OCI-LY1 (cell line): ENCODE results near the gene BBS9.

Source experiments
- H2AFZ ChIP-seq: fragments of 200-600 bp; sonication (generic), shearing (Covaris generic); 2 replicates; pipeline ENCODE4 v1.6.0; 2014; ENCODE audit warnings: antibody characterized with exemption, mild to moderate bottlenecking, low read length
- H3F3A ChIP-seq: fragments of 200-600 bp; sonication (generic), shearing (Covaris generic); 2 replicates; pipeline ENCODE4 v1.6.0; 2014; ENCODE audit warnings: mild to moderate bottlenecking, antibody characterized with exemption, low read length, moderate library complexity; ENCODE audit not compliant: insufficient read depth
- H3K27ac ChIP-seq: fragments of 200-600 bp; sonication (generic); 2 replicates; pipeline ENCODE4 v1.5.1; 2014; ENCODE audit warnings: low read length, mixed run types, mild to moderate bottlenecking, low read depth; ENCODE audit not compliant: poor library complexity, severe bottlenecking
- H3K27me3 ChIP-seq: fragments of 200-600 bp; sonication (generic); 2 replicates; pipeline ENCODE4 v1.6.0; 2014; ENCODE audit warnings: antibody characterized with exemption, mild to moderate bottlenecking, low read length, moderate library complexity; ENCODE audit not compliant: insufficient read depth
- H3K36me3 ChIP-seq: fragments of 200-600 bp; sonication (generic); 2 replicates; pipeline ENCODE4 v1.6.1; 2014; ENCODE audit warnings: mild to moderate bottlenecking, antibody characterized with exemption, low read length, moderate library complexity, mixed read lengths; ENCODE audit not compliant: insufficient read depth
- H3K4me1 ChIP-seq: fragments of 200-600 bp; sonication (generic); 2 replicates; pipeline ENCODE4 v1.5.1; 2014; ENCODE audit warnings: mild to moderate bottlenecking, low read length, moderate library complexity; ENCODE audit not compliant: insufficient read depth, severe bottlenecking
- H3K4me2 ChIP-seq: fragments of 200-600 bp; sonication (generic), shearing (Covaris generic); 2 replicates; pipeline ENCODE4 v1.6.1; 2014; ENCODE audit warnings: low read length
- H3K4me3 ChIP-seq: fragments of 200-600 bp; sonication (generic); 2 replicates; pipeline ENCODE4 v1.5.1; 2014; ENCODE audit warnings: low read length, low read depth, mild to moderate bottlenecking, mixed read lengths; ENCODE audit not compliant: poor library complexity, severe bottlenecking
- H3K79me2 ChIP-seq: fragments of 200-600 bp; shearing (Covaris generic); 2 replicates; pipeline ENCODE4 v1.6.1; 2016; ENCODE audit warnings: mixed run types, low read length, mixed read lengths; ENCODE audit not compliant: insufficient read depth
- H3K9ac ChIP-seq: fragments of 200-600 bp; sonication (generic), shearing (Covaris generic); 2 replicates; pipeline ENCODE4 v1.6.1; 2014; ENCODE audit warnings: mild to moderate bottlenecking, low read length, mixed read lengths
- H3K9me2 ChIP-seq: fragments of 200-600 bp; sonication (generic), shearing (Covaris generic); 2 replicates; pipeline ENCODE4 v1.6.1; 2014; ENCODE audit warnings: low read depth, mild to moderate bottlenecking, low read length, mixed read lengths
- H3K9me3 ChIP-seq: fragments of 200-600 bp; shearing (Covaris generic); 2 replicates; pipeline ENCODE4 v1.6.1; 2014; ENCODE audit warnings: low read length, mixed read lengths
- H4K20me1 ChIP-seq: fragments of 200-600 bp; sonication (generic), shearing (Covaris generic); 2 replicates; pipeline ENCODE4 v1.6.0; 2016; ENCODE audit warnings: mild to moderate bottlenecking, low read length; ENCODE audit not compliant: insufficient read depth
- CTCF ChIP-seq: fragments of 200-600 bp; sonication (generic), shearing (Covaris generic); IDR thresholded peaks from 2 replicates; pipeline ENCODE4 v1.5.1; 2017; ENCODE audit warnings: mild to moderate bottlenecking, antibody characterized with exemption, low read length, moderate library complexity, mixed read lengths
- EZH2 ChIP-seq: fragments of 200-600 bp; sonication (generic), shearing (Covaris generic); IDR thresholded peaks from 2 replicates; pipeline ENCODE4 v1.8.0; 2017; ENCODE audit warnings: borderline replicate concordance, mixed run types, mild to moderate bottlenecking, antibody characterized with exemption, low read length, moderate library complexity, mixed read lengths

The BBS9 gene

DNA sequence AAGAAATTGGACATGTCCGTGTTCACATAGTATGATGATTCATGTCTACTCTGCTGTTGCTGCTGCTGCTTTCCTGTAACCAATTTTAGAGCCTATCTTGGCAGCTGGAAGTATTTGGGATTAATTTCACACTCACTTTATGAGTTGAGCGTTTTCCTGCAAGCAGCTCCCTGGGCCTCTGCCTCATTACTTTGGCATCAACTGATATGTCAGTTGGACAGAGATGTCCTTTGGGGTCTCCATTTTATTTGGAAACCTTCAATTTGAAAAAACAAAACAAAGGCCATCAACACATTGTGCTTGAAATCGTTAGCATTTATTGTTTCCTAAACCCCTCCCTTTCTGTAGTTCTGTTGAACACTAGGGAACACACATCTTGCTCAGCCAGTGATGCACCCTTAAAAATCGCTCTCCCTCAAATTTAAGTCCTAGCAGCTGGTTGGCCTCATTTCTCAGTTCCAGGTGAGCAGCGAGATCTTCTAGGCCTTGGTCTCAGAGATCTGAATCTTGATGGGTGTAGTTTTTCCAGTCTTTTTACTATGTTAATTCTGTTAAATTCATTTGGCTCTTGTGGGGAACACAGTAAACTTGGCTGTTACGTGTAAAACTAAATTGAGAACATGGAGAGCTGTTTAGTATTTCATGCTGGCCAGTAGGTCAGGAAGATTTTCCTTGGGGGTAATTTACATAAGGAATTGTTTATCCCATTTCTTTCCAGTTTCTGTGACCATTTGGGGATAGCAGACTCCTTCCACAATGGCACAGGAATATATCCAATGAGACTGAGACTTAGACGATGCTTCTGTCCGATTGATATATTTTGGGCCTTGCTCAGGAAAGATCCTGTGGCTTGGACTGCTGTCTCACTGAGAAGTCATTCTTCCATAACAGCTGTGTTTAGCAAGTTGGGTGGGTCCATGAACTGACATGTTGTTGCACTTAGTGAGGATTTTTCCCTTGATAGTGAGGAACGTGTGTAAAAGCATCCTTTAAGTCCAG, 371.6 kb downstream of the BBS9 start:
- no peaks in the 10 kb centered on the region for H3K79me2 ChIP-seq
- no peak overlapping the region for H3K27ac ChIP-seq
- no peaks in the 10 kb centered on the region for H3K9me2 ChIP-seq
- H3F3A ChIP-seq, result no peaks in the 10 kb centered on the region
- H3K9me3 ChIP-seq, result no peaks in the 10 kb centered on the region
- H3K4me2 ChIP-seq, result no peak overlapping the region
- no peak overlapping the region for H2AFZ ChIP-seq
- no peaks in the 10 kb centered on the region for H4K20me1 ChIP-seq
- no peaks in the 10 kb centered on the region for H3K36me3 ChIP-seq
- no peaks in the 10 kb centered on the region for H3K4me1 ChIP-seq
- H3K4me3 ChIP-seq, result no peak overlapping the region
- H3K9ac ChIP-seq, result no peak overlapping the region
- TF ChIP-seq EZH2 (no peak), CTCF (no peak)
- no peaks in the 10 kb centered on the region for H3K27me3 ChIP-seq

DNA sequence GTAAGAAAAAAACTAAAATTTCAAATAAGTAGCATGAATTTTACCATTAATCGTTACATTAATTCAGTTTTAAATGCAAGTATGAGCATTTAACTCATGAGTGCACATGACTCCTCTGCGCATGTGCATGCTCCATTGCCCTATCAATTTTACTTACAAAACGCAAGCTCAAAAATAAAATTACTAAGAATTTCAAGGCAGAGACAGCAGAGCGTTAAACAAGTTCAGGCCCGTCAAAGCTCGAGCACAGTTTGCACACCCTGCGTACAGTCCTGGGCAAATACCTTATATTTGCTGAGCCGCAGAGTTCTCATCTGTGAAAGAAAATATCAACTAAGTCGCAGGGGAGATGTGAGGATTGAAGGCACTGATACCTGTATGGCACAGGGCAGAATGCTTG, 373.6 kb downstream of the BBS9 start:
- no peak overlapping the region for H3K27ac ChIP-seq
- no peaks in the 10 kb centered on the region for H3K27me3 ChIP-seq
- H3K4me1 ChIP-seq, result no peaks in the 10 kb centered on the region
- no peaks in the 10 kb centered on the region for H3K9me3 ChIP-seq
- H3F3A ChIP-seq, result no peaks in the 10 kb centered on the region
- no peak overlapping the region for H3K9ac ChIP-seq
- no peaks in the 10 kb centered on the region for H4K20me1 ChIP-seq
- no peaks in the 10 kb centered on the region for H3K79me2 ChIP-seq
- H3K9me2 ChIP-seq, result no peaks in the 10 kb centered on the region
- H3K4me2 ChIP-seq, result no peak overlapping the region
- H3K4me3 ChIP-seq, result no peak overlapping the region
- H3K36me3 ChIP-seq, result no peaks in the 10 kb centered on the region
- no peak overlapping the region for H2AFZ ChIP-seq
- TF ChIP-seq EZH2 (no peak), CTCF (no peak)

DNA sequence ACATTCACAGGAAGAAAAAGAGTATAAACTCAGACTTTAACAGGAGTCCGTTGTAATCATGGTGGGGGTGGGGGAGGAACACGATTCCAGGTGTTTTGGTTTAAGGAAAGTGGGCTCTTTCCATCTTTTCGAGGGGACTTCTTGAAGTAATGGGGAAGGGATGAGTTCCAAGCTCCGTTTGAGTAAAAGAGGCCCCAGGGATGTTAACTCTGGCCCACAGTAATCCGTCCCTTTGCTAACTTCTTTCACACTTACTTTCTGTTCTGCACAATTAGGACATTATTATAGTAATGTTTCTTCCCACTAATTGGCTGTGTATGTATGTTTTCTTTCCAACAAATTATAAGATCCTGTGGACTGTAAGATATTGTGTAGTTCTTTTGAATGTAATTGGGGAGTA, 374.4 kb downstream of the BBS9 start:
- Histone ChIP-seq H3K9me3 (no peaks in the 10 kb centered on the region), H3K9me2 (no peaks in the 10 kb centered on the region), H3F3A (no peaks in the 10 kb centered on the region), H3K79me2 (no peaks in the 10 kb centered on the region), H2AFZ (no peak overlapping the region), H3K36me3 (no peaks in the 10 kb centered on the region), H3K27me3 (no peaks in the 10 kb centered on the region), H3K27ac (no peak overlapping the region), H4K20me1 (no peaks in the 10 kb centered on the region), H3K4me1 (no peaks in the 10 kb centered on the region), H3K4me3 (no peak overlapping the region), H3K4me2 (no peak overlapping the region), H3K9ac (no peak overlapping the region)
- TF ChIP-seq EZH2, result no peak
- TF ChIP-seq CTCF, result no peak
